B cell (primary cell): Measurements from ENCODE around the gene SALL1. TPM values are rescaled to one million over a fixed set of nuclear protein-coding genes. Genes with fewer than 3 reads are reported as not detected.

Experiments used
- ATAC-seq: fragments of 200-7000 bp; cut with Tn5 transposase; one replicate; pipeline ENCODE4 v1.10.0; 2021; ENCODE audit warnings: low read depth, mild to moderate bottlenecking, moderate number of reproducible peaks, moderate library complexity
- CTCF ChIA-PET: fragments of 350-600 bp; sonication (Branson Sonifier 250); formaldehyde crosslinking; loops from one replicate; lab custom pipeline; 2021; ENCODE audit warnings: antibody characterized with exemption, inconsistent platforms; lab: Charles Lee
- POLR2A ChIA-PET: fragments of 350-600 bp; sonication (Branson Sonifier 250); formaldehyde crosslinking; loops from one replicate; lab custom pipeline; 2021; ENCODE audit warnings: antibody characterized with exemption; lab: Charles Lee
- DNase-seq: peaks from one replicate; pipeline ENCODE4 v3.0.0; 2013
- H2AFZ ChIP-seq: 2 replicates; pipeline ENCODE4 v1.6.1; 2012; ENCODE audit warnings: mild to moderate bottlenecking, low read depth, low read length; ENCODE audit not compliant: insufficient read depth, poor library complexity, severe bottlenecking
- H3K27ac ChIP-seq, 2 donors: 1 replicate in 1 of 2; 2 replicates in 1 of 2; pipeline ENCODE4 v1.5.1; 2012 to 2013; ENCODE audit warnings: low read length in 2 of 2, mild to moderate bottlenecking in 2 of 2, moderate library complexity in 1 of 2
- H3K27me3 ChIP-seq, 4 experiments: fragments of 200-600 bp in 1 of 4; sonication (generic) in 1 of 4; replicated peaks in 1 of 4; 1 replicate in 2 of 4; 2 replicates in 2 of 4; pipeline versions ENCODE4 v1.6.1 to v1.7.0; 2013 to 2016; ENCODE audit warnings: low read length in 3 of 4, mild to moderate bottlenecking in 2 of 4, mixed read lengths in 1 of 4, moderate library complexity in 1 of 4; ENCODE audit not compliant: insufficient read depth in 4 of 4, control insufficient read depth in 3 of 4; ENCODE audit errors: control extremely low read depth in 1 of 4
- H3K36me3 ChIP-seq, 2 experiments: replicated peaks in 1 of 2; 1 replicate in 1 of 2; 2 replicates in 1 of 2; pipeline versions ENCODE4 v1.6.1 to v1.7.1; 2013; ENCODE audit warnings: low read length in 1 of 2; ENCODE audit not compliant: insufficient read depth in 2 of 2, control insufficient read depth in 1 of 2; ENCODE audit errors: control extremely low read depth in 1 of 2, extremely low read depth in 1 of 2
- H3K4me1 ChIP-seq, 2 donors: fragments of 200-600 bp in 1 of 2; sonication (generic) in 1 of 2; 1 replicate in 1 of 2; 2 replicates in 1 of 2; pipeline versions ENCODE4 v1.5.1 to v1.6.1; 2013 to 2017; ENCODE audit warnings: low read length in 2 of 2; ENCODE audit not compliant: control insufficient read depth in 2 of 2, insufficient read depth in 2 of 2
- H3K4me2 ChIP-seq: replicated peaks from 2 replicates; pipeline ENCODE3; 2012; ENCODE audit warnings: mild to moderate bottlenecking, low read depth, low read length; ENCODE audit not compliant: poor library complexity, severe bottlenecking
- H3K4me3 ChIP-seq, 5 experiments: fragments of 200-600 bp in 1 of 5; sonication (generic) in 1 of 5; 1 replicate in 3 of 5; 2 replicates in 2 of 5; pipeline versions ENCODE4 v1.5.1 to v1.7.0; 2011 to 2016; ENCODE audit warnings: low read length in 4 of 5, mild to moderate bottlenecking in 4 of 5, low read depth in 2 of 5, control low read depth in 1 of 5, moderate library complexity in 1 of 5; ENCODE audit not compliant: insufficient read depth in 1 of 5; ENCODE audit errors: control extremely low read depth in 1 of 5, extremely low read depth in 1 of 5
- H3K79me2 ChIP-seq: fragments of 200-600 bp; sonication (generic); one replicate; pipeline ENCODE4 v1.6.0; 2016; ENCODE audit warnings: low read length; ENCODE audit not compliant: control insufficient read depth, insufficient read depth
- H3K9ac ChIP-seq: fragments of 200-600 bp; sonication (generic); 2 replicates; pipeline ENCODE4 v1.6.1; 2017; ENCODE audit warnings: mild to moderate bottlenecking, low read length, moderate library complexity
- H3K9me3 ChIP-seq, 3 donors: one replicate each; pipeline versions ENCODE4 v1.6.1 to v1.7.1; 2013; ENCODE audit warnings: low read length in 2 of 3; ENCODE audit not compliant: control insufficient read depth in 2 of 3, insufficient read depth in 1 of 3; ENCODE audit errors: control extremely low read depth in 1 of 3
- H4K20me1 ChIP-seq: 2 replicates; pipeline ENCODE4 v1.6.0; 2012; ENCODE audit warnings: mild to moderate bottlenecking, low read length; ENCODE audit not compliant: insufficient read depth, control insufficient read depth, poor library complexity, severe bottlenecking
- H3K27ac Mint-ChIP-seq: one replicate; pipeline ENCODE4 v1.8.0; 2021; ENCODE audit warnings: mixed read lengths
- H3K27me3 Mint-ChIP-seq: one replicate; pipeline ENCODE4 v1.8.0; 2021; ENCODE audit warnings: mixed read lengths
- H3K4me1 Mint-ChIP-seq: one replicate; pipeline ENCODE4 v1.8.0; 2021; ENCODE audit warnings: mixed read lengths
- H3K4me3 Mint-ChIP-seq: one replicate; pipeline ENCODE4 v1.8.0; 2021; ENCODE audit warnings: mixed read lengths
- H3K9me3 Mint-ChIP-seq: one replicate; pipeline ENCODE4 v1.8.0; 2022; ENCODE audit warnings: mixed read lengths; ENCODE audit not compliant: insufficient read depth
- CTCF ChIP-seq: fragments of 200-600 bp; IDR thresholded peaks from one replicate; pipeline ENCODE4 v1.8.0; 2022; ENCODE audit warnings: antibody characterized with exemption, mild to moderate bottlenecking
- EZH2 ChIP-seq: IDR thresholded peaks from 2 replicates; pipeline ENCODE4 v1.6.1; 2012; ENCODE audit warnings: borderline replicate concordance, low read depth, mild to moderate bottlenecking, moderate library complexity, low read length; ENCODE audit not compliant: insufficient read depth, poor library complexity, severe bottlenecking
- WGBS: methylation state at CpG from one replicate; pipeline ENCODE4 v1.1.5; 2013; ENCODE audit warnings: missing lambda C conversion rate; ENCODE audit not compliant: insufficient coverage; 5-methylcytosine and 5-hydroxymethylcytosine counted together
- intact Hi-C: fragments of 100-400 bp; cut with micrococcal nuclease; formaldehyde crosslinking; loops from one replicate; pipeline ENCODE4 v1.10.0; 2022
- polyA plus RNA-seq: library from polyadenylated mRNA; depleted of rRNA; stranded (reverse); fragments of >200 nt; gene quantifications from 2 replicates; pipeline ENCODE4 v1.2.3, GENCODE V29; 2012
- total RNA-seq, 2 donors: library from RNA; stranded (reverse); fragments of 120-200 nt in 1 of 2; gene quantifications; 1 replicate in 1 of 2; 2 replicates in 1 of 2; pipeline versions ENCODE4 v1.2.3 to v1.2.4, GENCODE V29; 2013 to 2022

SALL1 gene
- total and polyA plus RNA-seq, 2 donors (not counting 1 experiment from before 2014, with no cell fraction given) = not detected

GRCh38 chr16:51164574-51164973, 13.5 kb upstream of the SALL1 start:
- H3K27ac Mint-ChIP-seq = no peak overlapping the region
- H4K20me1 ChIP-seq = no peaks in the 10 kb centered on the region
- no peaks in the 10 kb centered on the region for H3K79me2 ChIP-seq
- ChIA-PET POLR2A (no interaction called here), CTCF (no interaction called here)
- peaks cover 0 to 9% (median 0%) of the 10 kb centered on the region in 3 donors for H3K9me3 ChIP-seq
- H2AFZ ChIP-seq = no peak overlapping the region
- TF ChIP-seq EZH2 (no peak), CTCF (no peak)
- H3K4me1 ChIP-seq = no peaks in the 10 kb centered on the region
- H3K27ac ChIP-seq = no peak overlapping the region
- DNase-seq (no peak), ATAC-seq (no peak)
- H3K4me1 Mint-ChIP-seq = no peaks in the 10 kb centered on the region
- H3K36me3 ChIP-seq = no peaks in the 10 kb centered on the region
- H3K27me3 ChIP-seq = no peaks in the 10 kb centered on the region
- peaks cover 11% of the 10 kb centered on the region for H3K27me3 Mint-ChIP-seq
- intact Hi-C loops = no loop called here
- no peak overlapping the region for H3K4me3 Mint-ChIP-seq
- H3K4me3 ChIP-seq = no peak overlapping the region
- no peak overlapping the region for H3K4me2 ChIP-seq
- no peaks in the 10 kb centered on the region for H3K9me3 Mint-ChIP-seq
- H3K9ac ChIP-seq = no peak overlapping the region
- no CpG with 5 or more reads among the region's 2 CpGs for WGBS

- H3K4me2 ChIP-seq = no peak overlapping the region
- no peaks in the 10 kb centered on the region for H3K4me1 ChIP-seq
- no peak overlapping the region for H3K9ac ChIP-seq
- no peak overlapping the region for H3K27ac ChIP-seq
- TF ChIP-seq CTCF = no peak
- no peak for TF ChIP-seq EZH2
- peaks cover 13% of the 10 kb centered on the region for H3K27me3 Mint-ChIP-seq
- H3K27me3 ChIP-seq = no peaks in the 10 kb centered on the region
- ChIA-PET POLR2A (no interaction called here), CTCF (no interaction called here)
- H3K4me3 Mint-ChIP-seq = no peak overlapping the region
- H3K9me3 Mint-ChIP-seq = no peaks in the 10 kb centered on the region
- DNase-seq = no peak
- no peak overlapping the region for H3K4me3 ChIP-seq
- H2AFZ ChIP-seq = no peak overlapping the region
- no peaks in the 10 kb centered on the region for H3K36me3 ChIP-seq
- no peak overlapping the region for H3K27ac Mint-ChIP-seq
- no peaks in the 10 kb centered on the region for H3K79me2 ChIP-seq
- ATAC-seq = no peak
- H3K9me3 ChIP-seq = peaks cover 0 to 9% (median 0%) of the 10 kb centered on the region in 3 donors
- H3K4me1 Mint-ChIP-seq = no peaks in the 10 kb centered on the region
- 77% methylated on average over 6 of the region's 6 CpGs for WGBS
- intact Hi-C loops = no loop called here
- no peaks in the 10 kb centered on the region for H4K20me1 ChIP-seq
These were observed 13.0 kb upstream of the SALL1 start for GRCh38 chr16:51163894-51164566.
